Panc1 (cell line): ENCODE results near the gene LAMA1. TPM values are rescaled to one million over a fixed set of nuclear protein-coding genes. Genes with fewer than 3 reads are reported as not detected.

ENCODE experiments used
- ATAC-seq: fragments of 200-7000 bp; cut with Tn5 transposase; 2 replicates; pipeline ENCODE4 v1.9.1; 2020; ENCODE audit warnings: mild to moderate bottlenecking, moderate library complexity
- BruUV-seq: library from RNA; stranded (reverse); fragments of 400-500 nt; replicated peaks from 2 replicates; lab custom pipeline; 2021; lab: Mats Ljungman, UMichigan
- CTCF ChIA-PET: fragments of 300-600 bp; sonication (Branson Sonifier 250); formaldehyde crosslinking; loops from one replicate; lab custom pipeline; 2022; ENCODE audit warnings: antibody characterized with exemption; lab: Charles Lee
- POLR2A ChIA-PET: fragments of 300-600 bp; sonication (Branson Sonifier 250); formaldehyde crosslinking; loops from one replicate; lab custom pipeline; 2022; ENCODE audit warnings: antibody characterized with exemption; lab: Charles Lee
- DNase-seq: peaks from one replicate; pipeline ENCODE4 v3.0.0-alpha.2; 2010; ENCODE audit warnings: low read depth, low spot score
- H3K27ac ChIP-seq: 2 replicates; pipeline ENCODE4 v1.5.1; 2011; ENCODE audit warnings: mild to moderate bottlenecking, low read length, inconsistent platforms
- H3K27me3 ChIP-seq: fragments of 200-500 bp; sonication (Bioruptor generic); 2 replicates; pipeline ENCODE4 v1.6.0; 2014; ENCODE audit warnings: low read length, inconsistent platforms; ENCODE audit not compliant: control insufficient read depth, insufficient read depth
- H3K36me3 ChIP-seq: fragments of 200-500 bp; sonication (Bioruptor generic); 2 replicates; pipeline ENCODE4 v1.5.1; 2014; ENCODE audit warnings: inconsistent platforms, mild to moderate bottlenecking, low read length, moderate library complexity; ENCODE audit not compliant: control insufficient read depth, insufficient read depth
- H3K4me1 ChIP-seq: 2 replicates; pipeline ENCODE4 v1.5.1; 2011; ENCODE audit warnings: inconsistent platforms, mild to moderate bottlenecking, low read length, moderate library complexity; ENCODE audit not compliant: control insufficient read depth, insufficient read depth
- H3K4me3 ChIP-seq, 2 experiments: 2 replicates each; pipeline ENCODE4 v1.5.1; 2011 to 2012; ENCODE audit warnings: low read depth in 2 of 2, low read length in 2 of 2, mild to moderate bottlenecking in 2 of 2, inconsistent platforms in 1 of 2, moderate library complexity in 1 of 2
- H3K9me3 ChIP-seq: fragments of 200-500 bp; sonication (Bioruptor generic); 2 replicates; pipeline ENCODE4 v1.5.1; 2014; ENCODE audit warnings: low read depth, mild to moderate bottlenecking, inconsistent platforms, low read length, moderate library complexity; ENCODE audit not compliant: control insufficient read depth, insufficient read depth
- CTCF ChIP-seq: fragments of 450-650 bp; IDR thresholded peaks from 2 replicates; pipeline ENCODE4 v1.5.1; 2017; ENCODE audit warnings: mild to moderate bottlenecking
- POLR2AphosphoS5 ChIP-seq: IDR thresholded peaks from 2 replicates; pipeline ENCODE4 v1.6.1; 2012; ENCODE audit warnings: mild to moderate bottlenecking, low read depth, low read length, moderate library complexity
- REST ChIP-seq, 2 experiments: IDR thresholded peaks; 2 replicates each; pipeline ENCODE4 v1.6.1; 2011 to 2012; ENCODE audit warnings: low read depth in 2 of 2, control low read depth in 1 of 2, low read length in 1 of 2, mild to moderate bottlenecking in 1 of 2, moderate library complexity in 1 of 2; ENCODE audit not compliant: insufficient read depth in 1 of 2
- SIN3A ChIP-seq: IDR thresholded peaks from 2 replicates; pipeline ENCODE4 v1.6.1; 2012; ENCODE audit warnings: low read depth, mild to moderate bottlenecking, low read length, moderate library complexity, borderline replicate concordance; ENCODE audit not compliant: insufficient read depth
- TCF7L2 ChIP-seq: IDR thresholded peaks from 2 replicates; pipeline ENCODE4 v1.6.1; 2011; ENCODE audit warnings: mild to moderate bottlenecking, low read depth, low read length, inconsistent platforms
- in situ Hi-C: cut with HindIII; loops from 2 replicates; pipeline ENCODE4 v1.10.0; 2016; ENCODE audit warnings: low sequenced_read_pairs, low pct_unique_long_range_greater_than_20kb
- intact Hi-C: fragments of 100-400 bp; cut with micrococcal nuclease; formaldehyde crosslinking; loops from one replicate; pipeline ENCODE4 v1.10.0; 2022; ENCODE audit not compliant: unreplicated experiment
- total RNA-seq: library from RNA; stranded (reverse); gene quantifications from one replicate; pipeline ENCODE4 v1.2.1, GENCODE V29; 2021; ENCODE audit not compliant: unreplicated experiment

The LAMA1 gene
- total RNA-seq, 1 experiment from 2014 or later, result 0.03 TPM

GRCh38 chr18:6941996-6942395 lies 175.6 kb downstream of the LAMA1 start:
- no peaks in the 10 kb centered on the region for H3K9me3 ChIP-seq
- TF ChIP-seq POLR2AphosphoS5 (no peak), TCF7L2 (no peak), CTCF (no peak), REST (IDR thresholded peaks at IDR 0.05; ENCODE audit: insufficient read depth in 1 of 2, low read depth in 2 of 2, low read length in 1 of 2) (no peak), SIN3A (no peak)
- no peak overlapping the region for H3K4me3 ChIP-seq
- POLR2A ChIA-PET, result no interaction called here
- H3K4me1 ChIP-seq, result no peaks in the 10 kb centered on the region
- ATAC-seq (no peak), DNase-seq (no peak)
- no TSS peak for BruUV-seq
- CTCF ChIA-PET, result no interaction called here
- no peaks in the 10 kb centered on the region for H3K36me3 ChIP-seq
- in situ Hi-C loops, result no loop called here
- intact Hi-C loops, result no loop called here
- H3K27me3 ChIP-seq, result no peaks in the 10 kb centered on the region
- no peak overlapping the region for H3K27ac ChIP-seq

GRCh38 chr18:6940451-6940850 lies 177.1 kb downstream of the LAMA1 start:
- H3K9me3 ChIP-seq, result no peaks in the 10 kb centered on the region
- POLR2A ChIA-PET, result no interaction called here
- H3K27me3 ChIP-seq, result no peaks in the 10 kb centered on the region
- H3K27ac ChIP-seq, result no peak overlapping the region
- CTCF ChIA-PET, result no interaction called here
- H3K4me3 ChIP-seq, result no peak overlapping the region
- H3K4me1 ChIP-seq, result no peaks in the 10 kb centered on the region
- no peaks in the 10 kb centered on the region for H3K36me3 ChIP-seq
- ATAC-seq (no peak), DNase-seq (no peak)
- TF ChIP-seq REST (IDR thresholded peaks at IDR 0.05; ENCODE audit: insufficient read depth in 1 of 2, low read depth in 2 of 2, low read length in 1 of 2) (no peak), CTCF (no peak), TCF7L2 (no peak), POLR2AphosphoS5 (no peak), SIN3A (no peak)
- intact Hi-C loops (no loop called here), in situ Hi-C loops (no loop called here)
- no TSS peak for BruUV-seq
